ENCODE measurements around the gene CKAP2L. TPM values are rescaled to one million over a fixed set of nuclear protein-coding genes. Genes with fewer than 3 reads are reported as not detected.

Gene CKAP2L
- total and polyA plus RNA-seq, 10 of the 15 experiments (the other 5 are each of a cell fraction or from before 2014, with no cell fraction given) = 10.5 to 37.4 (median 20.2) TPM

DNA sequence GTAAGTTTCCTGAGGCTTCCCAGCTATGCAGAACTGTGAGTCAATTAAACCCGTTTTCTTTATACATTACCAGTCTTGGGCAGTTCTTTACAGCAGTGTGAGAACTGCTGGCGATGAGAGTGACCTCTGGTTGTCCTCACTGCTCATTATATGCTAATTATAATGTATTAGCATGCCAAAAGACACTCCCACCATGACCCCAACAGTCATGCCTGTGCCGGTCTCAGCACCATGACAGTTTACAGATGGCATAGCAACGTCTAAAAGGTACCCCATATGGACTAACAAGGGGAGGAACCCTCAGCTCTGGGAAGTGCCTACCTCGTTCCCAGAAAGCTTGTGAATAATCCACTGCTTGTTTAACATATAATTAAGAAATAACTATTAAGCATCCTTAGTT is 28.0 kb upstream of the CKAP2L start:
- Histone ChIP-seq H4K20me1 (ENCODE audit: control insufficient read depth, insufficient read depth) (no peaks in the 10 kb centered on the region), H3K27ac (ENCODE audit: control insufficient read depth, insufficient read depth) (no peak overlapping the region), H2AFZ (ENCODE audit: control insufficient read depth, low read depth, low read length) (no peak overlapping the region), H3K4me1 (ENCODE audit: control insufficient read depth, insufficient read depth, low read length) (peaks cover 13% of the 10 kb centered on the region), H3K9ac (ENCODE audit: control insufficient read depth, insufficient read depth, low read length) (no peak overlapping the region), H3K79me2 (ENCODE audit: control insufficient read depth, insufficient read depth, low read length) (no peaks in the 10 kb centered on the region), H3K4me3 (no peak overlapping the region), H3K9me3 (replicated peaks; ENCODE audit: control insufficient read depth, insufficient read depth, low read length) (peaks cover 2% of the 10 kb centered on the region; the same call in 2 of the 3 replicates), H3K4me2 (ENCODE audit: control insufficient read depth, insufficient read depth) (no peak overlapping the region), H3K36me3 (ENCODE audit: control insufficient read depth in 2 of 2, insufficient read depth in 2 of 2, low read length in 1 of 2) (no peaks in the 10 kb centered on the region), H3K27me3 (replicated peaks in 1 of 2; ENCODE audit: control insufficient read depth in 2 of 2, insufficient read depth in 2 of 2, low read length in 1 of 2) (no peaks in the 10 kb centered on the region)
- ChIA-PET SMC1A (ENCODE audit: uncharacterized antibody, unreplicated experiment) (interaction anchor here (0.9 to 6.5 kb wide), 2 partner anchors 9 kb away, joined by 3 to 57 read pairs; partner anchors contain the start of gene IL1A), POLR2A (interaction anchor here (0.6 kb wide), 1 partner anchor 42 kb away, joined by 3 read pairs; no protein-coding TSS in a partner anchor), CTCF (interaction anchor here (0.5 to 1.3 kb wide), 4 partner anchors 9 to 93 kb away, joined by 3 read pairs; no protein-coding TSS in a partner anchor), RAD21 (ENCODE audit: unreplicated experiment) (interaction anchor here (0.9 kb wide), 1 partner anchor 44 kb away, joined by 3 read pairs; no protein-coding TSS in a partner anchor)
- FAIRE-seq = no peak
- no peak for DNase-seq (ENCODE audit: low read depth, low spot score)
- intact Hi-C loops (cut with micrococcal nuclease; ENCODE audit: unreplicated experiment) (no loop called here), in situ Hi-C loops (cut with MboI) (no loop called here)
- no peak for ATAC-seq
- BruUV-seq (replicated peaks) = no TSS peak
- 99% methylated on average over 5 of the region's 5 CpGs for WGBS (ENCODE audit: insufficient coverage, insufficient replicate concordance, low lambda C conversion rate, missing lambda C conversion rate)
- TF ChIP-seq LARP7 (IDR thresholded peaks at IDR 0.05) (no peak), PML (IDR thresholded peaks at IDR 0.05; ENCODE audit: low read length) (no peak), CREB1 (IDR thresholded peaks at IDR 0.05; ENCODE audit: low read depth) (no peak), ZSCAN29 (IDR thresholded peaks at IDR 0.05) (no peak), RFX5 (IDR thresholded peaks at IDR 0.05; ENCODE audit: low read depth, low read length) (no peak), WRNIP1 (IDR thresholded peaks at IDR 0.05; ENCODE audit: borderline replicate concordance, low read depth, low read length) (no peak), NFYA (IDR thresholded peaks at IDR 0.05; ENCODE audit: borderline replicate concordance, low read depth, low read length) (no peak), CBFB (IDR thresholded peaks at IDR 0.05; ENCODE audit: low read depth) (no peak), NR2C1 (IDR thresholded peaks at IDR 0.05) (no peak), HDAC6 (IDR thresholded peaks at IDR 0.05; ENCODE audit: unreplicated experiment) (no peak), ZNF622 (IDR thresholded peaks at IDR 0.05) (no peak), CHD1 (IDR thresholded peaks at IDR 0.05; ENCODE audit: low read depth, low read length) (no peak), SUPT20H (IDR thresholded peaks at IDR 0.05; ENCODE audit: borderline replicate concordance, control insufficient read depth, low read depth, low read length) (no peak), FOXK2 (IDR thresholded peaks at IDR 0.05) (no peak), SMAD5 (IDR thresholded peaks at IDR 0.05; ENCODE audit: low read depth) (no peak), JUND (IDR thresholded peaks at IDR 0.05; ENCODE audit: low read depth, low read length) (no peak)
- TF ChIP-seq, protein P1, sequence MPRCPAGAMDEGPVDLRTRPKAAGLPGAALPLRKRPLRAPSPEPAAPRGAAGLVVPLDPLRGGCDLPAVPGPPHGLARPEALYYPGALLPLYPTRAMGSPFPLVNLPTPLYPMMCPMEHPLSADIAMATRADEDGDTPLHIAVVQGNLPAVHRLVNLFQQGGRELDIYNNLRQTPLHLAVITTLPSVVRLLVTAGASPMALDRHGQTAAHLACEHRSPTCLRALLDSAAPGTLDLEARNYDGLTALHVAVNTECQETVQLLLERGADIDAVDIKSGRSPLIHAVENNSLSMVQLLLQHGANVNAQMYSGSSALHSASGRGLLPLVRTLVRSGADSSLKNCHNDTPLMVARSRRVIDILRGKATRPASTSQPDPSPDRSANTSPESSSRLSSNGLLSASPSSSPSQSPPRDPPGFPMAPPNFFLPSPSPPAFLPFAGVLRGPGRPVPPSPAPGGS (IDR thresholded peaks at IDR 0.05; ENCODE audit: borderline replicate concordance, insufficient read depth, low read depth, low read length, poor library complexity, severe bottlenecking) = no peak
